Measurements from ENCODE around the gene RAB14. TPM values are rescaled to one million over a fixed set of nuclear protein-coding genes. Genes with fewer than 3 reads are reported as not detected.

RAB14 gene
- polyA plus RNA-seq, 1 donor from 2014 or later, result 94.5 TPM

DNA sequence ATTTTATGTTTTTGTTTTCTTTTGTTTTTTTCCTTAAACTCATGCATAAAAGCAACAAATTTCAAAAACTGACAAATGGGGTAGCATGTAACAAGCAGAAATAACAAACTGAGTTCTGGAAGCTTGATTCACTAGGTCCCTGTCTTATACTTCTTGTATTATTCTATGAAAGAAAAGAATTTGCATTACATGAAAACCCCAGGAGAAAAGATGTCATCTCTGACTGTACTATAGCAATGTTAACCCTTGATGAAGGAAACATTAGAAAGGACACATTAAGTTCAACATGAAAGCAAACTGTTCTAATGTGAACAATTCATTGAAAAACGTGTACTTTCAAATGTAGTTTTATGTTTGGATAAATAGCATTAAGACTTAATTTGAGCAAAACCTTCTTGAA, 9.2 kb downstream of the RAB14 start:
- peak overlapping the region; percentile 72 for H3K4me2 ChIP-seq (ENCODE audit: low read length)
- no peak overlapping the region for H2AFZ ChIP-seq (ENCODE audit: low read depth, low read length)
- H3K36me3 ChIP-seq (ENCODE audit: insufficient read depth, low read length), result no peaks in the 10 kb centered on the region
- no peaks in the 10 kb centered on the region for H3K9me3 ChIP-seq (ENCODE audit: low read length)
- no peaks in the 10 kb centered on the region for H3F3A ChIP-seq (ENCODE audit: insufficient read depth, low read length, poor library complexity, severe bottlenecking)
- H3K27me3 ChIP-seq (ENCODE audit: insufficient read depth, low read depth, low read length), result no peaks in the 10 kb centered on the region
- peak overlapping the region; percentile 73 for H3K27ac ChIP-seq (ENCODE audit: low read length)
- peaks cover 30% of the 10 kb centered on the region for H4K20me1 ChIP-seq (ENCODE audit: insufficient read depth)
- H3K9ac ChIP-seq (ENCODE audit: low read length), result peak overlapping the region; percentile 29
- TF ChIP-seq POLR2AphosphoS5 (IDR thresholded peaks at IDR 0.05) (no peak), EP300 (conservative IDR thresholded peaks at IDR 0.05; ENCODE audit: poor library complexity, severe bottlenecking) (peak; percentile 30), RAD21 (conservative IDR thresholded peaks at IDR 0.05) (no peak)
- TF ChIP-seq, protein P1, sequence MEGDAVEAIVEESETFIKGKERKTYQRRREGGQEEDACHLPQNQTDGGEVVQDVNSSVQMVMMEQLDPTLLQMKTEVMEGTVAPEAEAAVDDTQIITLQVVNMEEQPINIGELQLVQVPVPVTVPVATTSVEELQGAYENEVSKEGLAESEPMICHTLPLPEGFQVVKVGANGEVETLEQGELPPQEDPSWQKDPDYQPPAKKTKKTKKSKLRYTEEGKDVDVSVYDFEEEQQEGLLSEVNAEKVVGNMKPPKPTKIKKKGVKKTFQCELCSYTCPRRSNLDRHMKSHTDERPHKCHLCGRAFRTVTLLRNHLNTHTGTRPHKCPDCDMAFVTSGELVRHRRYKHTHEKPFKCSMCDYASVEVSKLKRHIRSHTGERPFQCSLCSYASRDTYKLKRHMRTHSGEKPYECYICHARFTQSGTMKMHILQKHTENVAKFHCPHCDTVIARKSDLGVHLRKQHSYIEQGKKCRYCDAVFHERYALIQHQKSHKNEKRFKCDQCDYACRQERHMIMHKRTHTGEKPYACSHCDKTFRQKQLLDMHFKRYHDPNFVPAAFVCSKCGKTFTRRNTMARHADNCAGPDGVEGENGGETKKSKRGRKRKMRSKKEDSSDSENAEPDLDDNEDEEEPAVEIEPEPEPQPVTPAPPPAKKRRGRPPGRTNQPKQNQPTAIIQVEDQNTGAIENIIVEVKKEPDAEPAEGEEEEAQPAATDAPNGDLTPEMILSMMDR (IDR thresholded peaks at IDR 0.05; ENCODE audit: poor library complexity, severe bottlenecking), result no peak
- no peaks in the 10 kb centered on the region for H3K9me2 ChIP-seq (ENCODE audit: insufficient read depth, low read length)
- peaks cover 90% of the 10 kb centered on the region for H3K79me2 ChIP-seq (replicated peaks; ENCODE audit: insufficient read depth, low read length)
- H3K4me3 ChIP-seq (ENCODE audit: low read length), result peak overlapping the region; percentile 50

DNA sequence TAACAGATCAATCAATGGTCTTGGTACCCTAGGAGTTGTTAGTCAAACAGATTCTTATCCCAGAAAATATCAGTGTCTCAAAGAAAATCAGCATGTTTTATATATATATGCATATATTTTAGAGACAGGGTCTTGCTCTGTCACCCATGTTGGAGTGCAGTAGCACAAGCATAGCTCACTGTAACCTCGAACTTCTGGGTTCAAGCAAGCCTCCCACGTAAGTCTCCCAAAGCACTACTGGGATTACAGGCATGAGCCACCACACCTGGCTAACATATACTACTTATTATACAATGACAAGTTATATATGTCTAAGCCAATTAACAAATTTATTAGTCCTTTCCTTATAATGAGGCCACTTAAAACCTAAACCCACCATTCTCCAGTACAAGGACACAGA, 10.4 kb downstream of the RAB14 start:
- no peak for TF ChIP-seq POLR2AphosphoS5 (IDR thresholded peaks at IDR 0.05)
- TF ChIP-seq, protein P1 (IDR thresholded peaks at IDR 0.05; ENCODE audit: poor library complexity, severe bottlenecking), result no peak
- no peak for TF ChIP-seq MXI1 (conservative IDR thresholded peaks at IDR 0.05; ENCODE audit: poor library complexity, severe bottlenecking)
- TF ChIP-seq EZH2 (IDR thresholded peaks at IDR 0.05; ENCODE audit: borderline replicate concordance, insufficient read depth, low read length, poor library complexity, severe bottlenecking), result no peak
- no peak for TF ChIP-seq REST (IDR thresholded peaks at IDR 0.05; ENCODE audit: borderline replicate concordance)
- TF ChIP-seq RAD21 (conservative IDR thresholded peaks at IDR 0.05), result no peak
- TF ChIP-seq SMC3 (conservative IDR thresholded peaks at IDR 0.05; ENCODE audit: poor library complexity), result no peak
- no peak for TF ChIP-seq EP300 (conservative IDR thresholded peaks at IDR 0.05; ENCODE audit: poor library complexity, severe bottlenecking)
- no peak for TF ChIP-seq TAF1 (IDR thresholded peaks at IDR 0.05; ENCODE audit: low read depth)
- peaks cover 23% of the 10 kb centered on the region for H4K20me1 ChIP-seq (ENCODE audit: insufficient read depth)
- no peak overlapping the region for H3K4me3 ChIP-seq (ENCODE audit: low read length)
- H3K79me2 ChIP-seq (replicated peaks; ENCODE audit: insufficient read depth, low read length), result peaks cover 89% of the 10 kb centered on the region
- H3K4me2 ChIP-seq (ENCODE audit: low read length), result peak overlapping the region; percentile 72
- no peak overlapping the region for H3K9ac ChIP-seq (ENCODE audit: low read length)
- no peaks in the 10 kb centered on the region for H3F3A ChIP-seq (ENCODE audit: insufficient read depth, low read length, poor library complexity, severe bottlenecking)
- no peaks in the 10 kb centered on the region for H3K36me3 ChIP-seq (ENCODE audit: insufficient read depth, low read length)
- no peaks in the 10 kb centered on the region for H3K9me2 ChIP-seq (ENCODE audit: insufficient read depth, low read length)
- no peak overlapping the region for H3K27ac ChIP-seq (ENCODE audit: low read length)
- H3K9me3 ChIP-seq (ENCODE audit: low read length), result no peaks in the 10 kb centered on the region
- no peak overlapping the region for H2AFZ ChIP-seq (ENCODE audit: low read depth, low read length)
- no peaks in the 10 kb centered on the region for H3K27me3 ChIP-seq (ENCODE audit: insufficient read depth, low read depth, low read length)
